GM12878 (cell line): Measurements from ENCODE around the gene GALNT6. TPM values are rescaled to one million over a fixed set of nuclear protein-coding genes. Genes with fewer than 3 reads are reported as not detected.

Experiments used
- ATAC-seq: fragments of 200-7000 bp; cut with Tn5 transposase; 3 replicates; pipeline ENCODE4 v1.9.1; 2020; ENCODE audit warnings: mild to moderate bottlenecking, moderate library complexity
- BruUV-seq: library from RNA; stranded (reverse); fragments of 400-500 nt; replicated peaks from 2 replicates; lab custom pipeline; 2021; lab: Mats Ljungman, UMichigan
- CTCF ChIA-PET: fragments of 300-600 bp; sonication (Branson Sonifier 250); formaldehyde crosslinking; extraction: SDS; loops from one replicate; lab custom pipeline; 2021; ENCODE audit warnings: inconsistent platforms; lab: Yijun Ruan, JAX
- POLR2A ChIA-PET: fragments of 350-600 bp; formaldehyde crosslinking; extraction: SDS; loops from one replicate; lab custom pipeline; 2021; ENCODE audit warnings: inconsistent platforms; lab: Charles Lee
- RAD21 ChIA-PET: fragments of 300-600 bp; sonication (Branson Sonifier 250); formaldehyde crosslinking; loops from one replicate; lab custom pipeline; 2023; ENCODE audit warnings: antibody characterized with exemption; ENCODE audit not compliant: unreplicated experiment; lab: Charles Lee
- SMC1A ChIA-PET: fragments of 300-600 bp; sonication (Branson Sonifier 250); formaldehyde crosslinking; loops from one replicate; lab custom pipeline; 2023; ENCODE audit not compliant: unreplicated experiment, uncharacterized antibody; lab: Charles Lee
- DNase-seq: peaks from one replicate; pipeline ENCODE4 v3.0.0-alpha.2; 2011; ENCODE audit warnings: low read depth, low spot score
- FAIRE-seq: peaks from 3 replicates; lab custom pipeline; 2011; peaks lifted over from hg19 to GRCh38; lab: Jason Lieb, UNC
- H2AFZ ChIP-seq: 2 replicates; pipeline ENCODE4 v1.6.0; 2011; ENCODE audit warnings: low read depth, low read length, control low read depth; ENCODE audit not compliant: control insufficient read depth
- H3K27ac ChIP-seq: 2 replicates; pipeline ENCODE4 v1.5.1; 2011; ENCODE audit warnings: control low read depth; ENCODE audit not compliant: control insufficient read depth, insufficient read depth
- H3K27me3 ChIP-seq, 2 experiments: replicated peaks in 1 of 2; 2 replicates each; pipeline versions ENCODE4 v1.6.0 to v1.6.1; 2011; ENCODE audit warnings: low read length in 1 of 2; ENCODE audit not compliant: control insufficient read depth in 2 of 2, insufficient read depth in 2 of 2
- H3K36me3 ChIP-seq, 2 experiments: 2 replicates each; pipeline ENCODE4 v1.5.1; 2011; ENCODE audit warnings: low read length in 1 of 2; ENCODE audit not compliant: control insufficient read depth in 2 of 2, insufficient read depth in 2 of 2
- H3K4me1 ChIP-seq: 2 replicates; pipeline ENCODE4 v1.6.1; 2011; ENCODE audit warnings: mild to moderate bottlenecking, low read length, moderate library complexity, mixed read lengths; ENCODE audit not compliant: control insufficient read depth, insufficient read depth
- H3K4me2 ChIP-seq: 2 replicates; pipeline ENCODE4 v1.6.0; 2011; ENCODE audit warnings: control low read depth; ENCODE audit not compliant: control insufficient read depth, insufficient read depth
- H3K4me3 ChIP-seq: fragments of 200-600 bp; sonication (generic); 2 replicates; pipeline ENCODE4 v1.5.1; 2016
- H3K79me2 ChIP-seq: 2 replicates; pipeline ENCODE4 v1.6.0; 2011; ENCODE audit warnings: low read length; ENCODE audit not compliant: control insufficient read depth, insufficient read depth
- H3K9ac ChIP-seq: 2 replicates; pipeline ENCODE4 v1.8.0; 2011; ENCODE audit warnings: low read length, control low read depth, mixed read lengths; ENCODE audit not compliant: control insufficient read depth, insufficient read depth
- H3K9me3 ChIP-seq: replicated peaks from 3 replicates; pipeline ENCODE4 v1.5.1; 2011; ENCODE audit warnings: mild to moderate bottlenecking, low read length; ENCODE audit not compliant: control insufficient read depth, insufficient read depth
- H4K20me1 ChIP-seq: 2 replicates; pipeline ENCODE4 v1.6.0; 2011; ENCODE audit not compliant: control insufficient read depth, insufficient read depth
- BACH1 ChIP-seq: fragments of 450-650 bp; IDR thresholded peaks from 2 replicates; pipeline ENCODE4 v1.6.1; 2017; ENCODE audit warnings: mild to moderate bottlenecking, borderline replicate concordance
- BHLHE40 ChIP-seq, 2 experiments: fragments of 450-650 bp in 1 of 2; IDR thresholded peaks; 2 replicates each; pipeline ENCODE4 v1.6.1; 2011 to 2017; ENCODE audit warnings: low read depth in 2 of 2, borderline replicate concordance in 1 of 2, improper control_type of control experiment in 1 of 2, low read length in 1 of 2, mild to moderate bottlenecking in 1 of 2
- BRCA1 ChIP-seq: IDR thresholded peaks from 2 replicates; pipeline ENCODE4 v1.6.1; 2011; ENCODE audit warnings: low read depth, low read length, improper control_type of control experiment
- CEBPB ChIP-seq, 2 experiments: fragments of 150-350 bp in 1 of 2; IDR thresholded peaks; 2 replicates each; pipeline ENCODE4 v1.6.1; 2012 to 2014; ENCODE audit warnings: low read depth in 2 of 2, low read length in 2 of 2, borderline replicate concordance in 1 of 2, inconsistent platforms in 1 of 2
- CREM ChIP-seq: IDR thresholded peaks from 2 replicates; pipeline ENCODE4 v1.6.1; 2014; ENCODE audit warnings: antibody characterized with exemption, low read depth
- PKNOX1 ChIP-seq: fragments of 450-650 bp; IDR thresholded peaks from 2 replicates; pipeline ENCODE4 v1.6.1; 2016; ENCODE audit warnings: mild to moderate bottlenecking
- RFX5 ChIP-seq: IDR thresholded peaks from 2 replicates; pipeline ENCODE4 v1.6.1; 2011; ENCODE audit warnings: low read depth, low read length, improper control_type of control experiment
- RUNX3 ChIP-seq: IDR thresholded peaks from 2 replicates; pipeline ENCODE4 v1.6.1; 2012; ENCODE audit warnings: low read length, inconsistent platforms
- SMAD1 ChIP-seq: fragments of 450-650 bp; IDR thresholded peaks from 2 replicates; pipeline ENCODE4 v1.6.1; 2018; ENCODE audit warnings: mild to moderate bottlenecking, low read depth; ENCODE audit not compliant: partially characterized antibody
- SREBF2 ChIP-seq: IDR thresholded peaks from 2 replicates; pipeline ENCODE4 v1.6.1; 2012; ENCODE audit warnings: mild to moderate bottlenecking, low read length
- STAT3 ChIP-seq: IDR thresholded peaks from 2 replicates; pipeline ENCODE4 v1.6.1; 2011; ENCODE audit warnings: low read depth, low read length, improper control_type of control experiment
- WGBS: methylation state at CpG from one replicate; pipeline ENCODE4 v1.1.6; 2016; ENCODE audit warnings: low lambda C conversion rate; ENCODE audit not compliant: insufficient replicate concordance, insufficient coverage; ENCODE audit errors: missing lambda C conversion rate; 5-methylcytosine and 5-hydroxymethylcytosine counted together
- in situ Hi-C: fragments of 300-500 bp; cut with MboI; formaldehyde crosslinking; loops from 9 replicates; pipeline ENCODE4 v1.14.3; 2018; ENCODE audit warnings: mixed read lengths
- intact Hi-C: fragments of 100-400 bp; cut with micrococcal nuclease; formaldehyde crosslinking; loops from one replicate; pipeline ENCODE4 v1.14.2; 2022; ENCODE audit not compliant: unreplicated experiment
- polyA plus RNA-seq, 11 experiments: library from polyadenylated mRNA; depleted of rRNA in 4 of 11; unstranded in 6 of 11; stranded (reverse) in 5 of 11; fragments of >200 nt; fragmentation: Nextera tagmentation in 4 of 11; fragmentation: Illumina TruSeq in 1 of 11; extraction: Ambion mirVana in 4 of 11; extraction: Trizol in 1 of 11; gene quantifications; 1 replicate in 1 of 11; 2 replicates in 10 of 11; pipeline versions ENCODE4 v1.2.1 to v1.2.3, GENCODE V29; 2011 to 2016; ENCODE audit warnings: inconsistent platforms in 2 of 11, missing spikeins in 2 of 11, low read depth in 1 of 11
- total RNA-seq, 4 experiments: library from RNA; depleted of rRNA in 3 of 4; stranded (reverse); fragments of >200 nt in 3 of 4; fragmentation: Illumina TruSeq in 1 of 4; extraction: Trizol in 1 of 4; gene quantifications; 2 replicates each; pipeline versions ENCODE4 v1.2.1 to v1.2.3, GENCODE V29; 2013 to 2021

The GALNT6 gene
- total and polyA plus RNA-seq, 10 of the 15 experiments (the other 5 are each of a cell fraction or from before 2014, with no cell fraction given): 6.6 to 40.4 (median 23.7) TPM

DNA sequence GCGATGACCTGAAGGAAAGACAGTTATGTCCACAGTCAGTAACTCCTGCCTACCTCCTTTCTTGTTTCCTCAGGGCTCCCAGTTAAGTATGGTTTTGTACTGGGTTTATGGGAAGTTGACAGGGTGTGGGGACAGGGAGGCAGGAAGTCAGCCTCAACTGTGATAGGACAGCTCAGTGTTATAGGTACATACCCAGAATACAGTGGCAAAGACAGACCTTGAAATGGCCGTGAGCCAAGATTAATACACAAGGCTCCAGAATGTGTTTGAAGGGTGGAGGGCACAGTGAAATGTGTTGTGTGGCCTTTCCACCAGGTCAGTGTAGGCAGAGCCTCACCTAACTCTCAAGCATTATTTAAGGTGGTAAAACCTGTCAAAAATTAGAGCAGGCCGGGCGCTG lies 62.6 kb downstream of the GALNT6 start:
- SMC1A ChIA-PET: no interaction called here
- no peaks in the 10 kb centered on the region for H3K9me3 ChIP-seq
- no peak overlapping the region for H3K4me3 ChIP-seq
- no peak overlapping the region for H2AFZ ChIP-seq
- TF ChIP-seq PKNOX1: no peak
- no peak for TF ChIP-seq CEBPB (IDR thresholded peaks at IDR 0.05; ENCODE audit: borderline replicate concordance in 1 of 2, low read depth in 2 of 2, low read length in 2 of 2)
- no peak for TF ChIP-seq CREM
- no peak for TF ChIP-seq RUNX3
- no peak for TF ChIP-seq SMAD1
- no peak for TF ChIP-seq BHLHE40 (IDR thresholded peaks at IDR 0.05; ENCODE audit: borderline replicate concordance in 1 of 2, low read depth in 2 of 2, low read length in 1 of 2)
- no peak for TF ChIP-seq RFX5
- TF ChIP-seq BRCA1: no peak
- TF ChIP-seq SREBF2: no peak
- no peak for TF ChIP-seq STAT3
- TF ChIP-seq BACH1: no peak
- H3K27me3 ChIP-seq: no peaks in the 10 kb centered on the region
- intact Hi-C loops: loop anchor here (10.0 kb wide), 1 partner anchor 564 kb away; the partner anchor contains the start of gene ATF1
- FAIRE-seq (no peak), DNase-seq (no peak), ATAC-seq (no peak)
- in situ Hi-C loops: no loop called here
- 96% methylated on average over 4 of the region's 4 CpGs for WGBS
- no TSS peak for BruUV-seq
- H3K4me2 ChIP-seq: no peak overlapping the region
- no peak overlapping the region for H3K27ac ChIP-seq
- CTCF ChIA-PET: interaction anchor here (4.9 kb wide), 1 partner anchor 12 kb away, joined by 27 read pairs; no protein-coding TSS in a partner anchor
- peaks cover 8% of the 10 kb centered on the region for H3K79me2 ChIP-seq
- H4K20me1 ChIP-seq: no peaks in the 10 kb centered on the region
- RAD21 ChIA-PET: no interaction called here
- H3K4me1 ChIP-seq: peaks cover 39% of the 10 kb centered on the region
- no peak overlapping the region for H3K9ac ChIP-seq
- no peaks in the 10 kb centered on the region for H3K36me3 ChIP-seq
- POLR2A ChIA-PET: no interaction called here
